ENCODE data around the gene IL3.
"Not testable (repeated sequence)": the region's sequence is repeated elsewhere in the genome, so short reads cannot be mapped to it uniquely, and the experiment has no call there.

The IL3 gene

GRCh38 chr5:132103969-132104391 is 43.5 kb downstream of the IL3 start:
- DNase-seq (ENCODE audit: low read depth) = no peak
- H3K4me3 ChIP-seq (ENCODE audit: low read depth, low read length) = no peak overlapping the region

GRCh38 chr5:132104556-132104955 is 44.1 kb downstream of the IL3 start:
- H3K4me3 ChIP-seq (ENCODE audit: low read depth, low read length) = no peak overlapping the region
- no peak for DNase-seq (ENCODE audit: low read depth)

- no peak for DNase-seq (ENCODE audit: low read depth)
- H3K4me3 ChIP-seq (ENCODE audit: low read depth, low read length) = no peak overlapping the region
Measured at GRCh38 chr5:132105688-132106087, 45.2 kb downstream of the IL3 start.

GRCh38 chr5:132108495-132108894 is 48.0 kb downstream of the IL3 start:
- DNase-seq (ENCODE audit: low read depth); H3K4me3 ChIP-seq (ENCODE audit: low read depth, low read length): not testable (repeated sequence)

- H3K4me3 ChIP-seq (ENCODE audit: low read depth, low read length); DNase-seq (ENCODE audit: low read depth): not testable (repeated sequence)
Measured at GRCh38 chr5:132108957-132109356, 48.5 kb downstream of the IL3 start.

- DNase-seq (ENCODE audit: low read depth) = no peak
- no peak overlapping the region for H3K4me3 ChIP-seq (ENCODE audit: low read depth, low read length)
Measured at GRCh38 chr5:132109494-132110053, 49.1 kb downstream of the IL3 start.

GRCh38 chr5:132110195-132110594 is 49.7 kb downstream of the IL3 start:
- DNase-seq (ENCODE audit: low read depth) = no peak
- H3K4me3 ChIP-seq (ENCODE audit: low read depth, low read length) = no peak overlapping the region

GRCh38 chr5:132110930-132111329 is 50.5 kb downstream of the IL3 start:
- no peak overlapping the region for H3K4me3 ChIP-seq (ENCODE audit: low read depth, low read length)
- no peak for DNase-seq (ENCODE audit: low read depth)

- DNase-seq (ENCODE audit: low read depth) = no peak
- H3K4me3 ChIP-seq (ENCODE audit: low read depth, low read length) = no peak overlapping the region
Measured at GRCh38 chr5:132112111-132112510, 51.7 kb downstream of the IL3 start.

All from skeletal muscle cell (primary cell).